ENCODE data around the gene SMAD3.
"Not testable (repeated sequence)": the region's sequence is repeated elsewhere in the genome, so short reads cannot be mapped to it uniquely, and the experiment has no call there.

The SMAD3 gene

GRCh38 chr15:67065531-67066005, at the start of gene SMAD3:
Gene SMAD3 (plus strand): TSS chr15:67065602. CDS start chr15:67066155, 553 bp downstream.
- peak within 1 kb of the TSS; percentile 89 for H3K4me3 Mint-ChIP-seq
- H3K9me3 Mint-ChIP-seq = no peaks in the 10 kb centered on the region
- ATAC-seq (replicated peaks; ENCODE audit: extremely low read depth, poor library complexity, severe bottlenecking) (peak; percentile 48), DNase-seq (ENCODE audit: low spot score in 2 of 2) (peak; percentile 50 to 55)
- H3K4me1 Mint-ChIP-seq = peaks cover 54% of the 10 kb centered on the region
- H3K27me3 Mint-ChIP-seq = no peaks in the 10 kb centered on the region
- H3K36me3 Mint-ChIP-seq (ENCODE audit: insufficient read depth) = peaks cover 7% of the 10 kb centered on the region
- H3K27ac Mint-ChIP-seq (ENCODE audit: low read depth) = peak within 1 kb of the TSS; percentile 91

GRCh38 chr15:67017311-67017710, 48.1 kb upstream of the SMAD3 start:
- no peaks in the 10 kb centered on the region for H3K27me3 Mint-ChIP-seq
- no peak overlapping the region for H3K27ac Mint-ChIP-seq (ENCODE audit: low read depth)
- H3K9me3 Mint-ChIP-seq = no peaks in the 10 kb centered on the region
- DNase-seq (ENCODE audit: low spot score in 2 of 2) (no peak), ATAC-seq (replicated peaks; ENCODE audit: extremely low read depth, poor library complexity, severe bottlenecking) (no peak)
- H3K4me1 Mint-ChIP-seq = peaks cover 4% of the 10 kb centered on the region
- peaks cover 4% of the 10 kb centered on the region for H3K36me3 Mint-ChIP-seq (ENCODE audit: insufficient read depth)
- H3K4me3 Mint-ChIP-seq = no peak overlapping the region

- peaks cover 4% of the 10 kb centered on the region for H3K36me3 Mint-ChIP-seq (ENCODE audit: insufficient read depth)
- no peaks in the 10 kb centered on the region for H3K9me3 Mint-ChIP-seq
- H3K4me1 Mint-ChIP-seq = peaks cover 4% of the 10 kb centered on the region
- H3K27me3 Mint-ChIP-seq = no peaks in the 10 kb centered on the region
- no peak for ATAC-seq (replicated peaks; ENCODE audit: extremely low read depth, poor library complexity, severe bottlenecking)
- peak overlapping the region; percentile 22 for H3K27ac Mint-ChIP-seq (ENCODE audit: low read depth)
- DNase-seq (ENCODE audit: low spot score in 2 of 2) = no peak
- no peak overlapping the region for H3K4me3 Mint-ChIP-seq
These were observed 47.4 kb upstream of the SMAD3 start for GRCh38 chr15:67018026-67018425.

GRCh38 chr15:67018441-67018840, 47.0 kb upstream of the SMAD3 start:
- no peaks in the 10 kb centered on the region for H3K9me3 Mint-ChIP-seq
- H3K36me3 Mint-ChIP-seq (ENCODE audit: insufficient read depth) = peaks cover 4% of the 10 kb centered on the region
- no peak for ATAC-seq (replicated peaks; ENCODE audit: extremely low read depth, poor library complexity, severe bottlenecking)

GRCh38 chr15:67019069-67019468, 46.3 kb upstream of the SMAD3 start:
- Mint-ChIP-seq H3K4me1 (peaks cover 4% of the 10 kb centered on the region), H3K27me3 (no peaks in the 10 kb centered on the region), H3K36me3 (ENCODE audit: insufficient read depth) (peaks cover 4% of the 10 kb centered on the region), H3K9me3 (no peaks in the 10 kb centered on the region), H3K27ac (ENCODE audit: low read depth) (no peak overlapping the region), H3K4me3 (no peak overlapping the region)
- ATAC-seq (replicated peaks; ENCODE audit: extremely low read depth, poor library complexity, severe bottlenecking) (no peak), DNase-seq (ENCODE audit: low spot score in 2 of 2) (no peak)

More at GRCh38 chr15:67018441-67018840, 47.0 kb upstream of the SMAD3 start:
- Mint-ChIP-seq H3K4me1 (peaks cover 4% of the 10 kb centered on the region), H3K27me3 (no peaks in the 10 kb centered on the region), H3K27ac (ENCODE audit: low read depth) (peak overlapping the region; percentile 22), H3K4me3 (no peak overlapping the region)
- no peak for DNase-seq (ENCODE audit: low spot score in 2 of 2)

- Mint-ChIP-seq H3K4me1 (peaks cover 4% of the 10 kb centered on the region), H3K27me3 (no peaks in the 10 kb centered on the region), H3K36me3 (ENCODE audit: insufficient read depth) (peaks cover 4% of the 10 kb centered on the region), H3K27ac (ENCODE audit: low read depth) (no peak overlapping the region), H3K4me3 (no peak overlapping the region), H3K9me3 (no peaks in the 10 kb centered on the region)
- DNase-seq (ENCODE audit: low spot score in 2 of 2) = no peak
- no peak for ATAC-seq (replicated peaks; ENCODE audit: extremely low read depth, poor library complexity, severe bottlenecking)
These were observed 45.4 kb upstream of the SMAD3 start for GRCh38 chr15:67019884-67020520.

GRCh38 chr15:67020668-67021067, 44.7 kb upstream of the SMAD3 start:
- H3K4me1 Mint-ChIP-seq; H3K4me3 Mint-ChIP-seq; DNase-seq (ENCODE audit: low spot score in 2 of 2); ATAC-seq (replicated peaks; ENCODE audit: extremely low read depth, poor library complexity, severe bottlenecking); H3K36me3 Mint-ChIP-seq (ENCODE audit: insufficient read depth); H3K27me3 Mint-ChIP-seq; H3K9me3 Mint-ChIP-seq; H3K27ac Mint-ChIP-seq (ENCODE audit: low read depth): not testable (repeated sequence)

GRCh38 chr15:67021455-67021854, 43.9 kb upstream of the SMAD3 start:
- Mint-ChIP-seq H3K9me3 (no peaks in the 10 kb centered on the region), H3K4me3 (no peak overlapping the region), H3K27me3 (no peaks in the 10 kb centered on the region), H3K36me3 (ENCODE audit: insufficient read depth) (peaks cover 4% of the 10 kb centered on the region), H3K27ac (ENCODE audit: low read depth) (no peak overlapping the region), H3K4me1 (peaks cover 4% of the 10 kb centered on the region)
- DNase-seq (ENCODE audit: low spot score in 2 of 2) (no peak), ATAC-seq (replicated peaks; ENCODE audit: extremely low read depth, poor library complexity, severe bottlenecking) (no peak)

GRCh38 chr15:67022587-67023105, 42.8 kb upstream of the SMAD3 start:
- Mint-ChIP-seq H3K27ac (ENCODE audit: low read depth) (no peak overlapping the region), H3K4me1 (no peaks in the 10 kb centered on the region), H3K36me3 (ENCODE audit: insufficient read depth) (peaks cover 4% of the 10 kb centered on the region), H3K9me3 (no peaks in the 10 kb centered on the region), H3K27me3 (no peaks in the 10 kb centered on the region), H3K4me3 (no peak overlapping the region)
- DNase-seq (ENCODE audit: low spot score in 2 of 2) = no peak
- ATAC-seq (replicated peaks; ENCODE audit: extremely low read depth, poor library complexity, severe bottlenecking) = no peak

- no peaks in the 10 kb centered on the region for H3K4me1 Mint-ChIP-seq
- DNase-seq (ENCODE audit: low spot score in 2 of 2) (no peak), ATAC-seq (replicated peaks; ENCODE audit: extremely low read depth, poor library complexity, severe bottlenecking) (no peak)
- no peak overlapping the region for H3K27ac Mint-ChIP-seq (ENCODE audit: low read depth)
- H3K4me3 Mint-ChIP-seq = no peak overlapping the region
- no peaks in the 10 kb centered on the region for H3K27me3 Mint-ChIP-seq
- H3K36me3 Mint-ChIP-seq (ENCODE audit: insufficient read depth) = peaks cover 4% of the 10 kb centered on the region
- no peaks in the 10 kb centered on the region for H3K9me3 Mint-ChIP-seq
These were observed 41.7 kb upstream of the SMAD3 start for GRCh38 chr15:67023517-67024313.

- ATAC-seq (replicated peaks; ENCODE audit: extremely low read depth, poor library complexity, severe bottlenecking) (no peak), DNase-seq (ENCODE audit: low spot score in 2 of 2) (no peak)
- H3K9me3 Mint-ChIP-seq = no peaks in the 10 kb centered on the region
- H3K27me3 Mint-ChIP-seq = no peaks in the 10 kb centered on the region
- H3K4me1 Mint-ChIP-seq = no peaks in the 10 kb centered on the region
- H3K4me3 Mint-ChIP-seq = no peak overlapping the region
- H3K27ac Mint-ChIP-seq (ENCODE audit: low read depth) = no peak overlapping the region
- peaks cover 4% of the 10 kb centered on the region for H3K36me3 Mint-ChIP-seq (ENCODE audit: insufficient read depth)
These were observed 40.9 kb upstream of the SMAD3 start for GRCh38 chr15:67024314-67024997.

GRCh38 chr15:67024998-67025368, 40.4 kb upstream of the SMAD3 start:
- ATAC-seq (replicated peaks; ENCODE audit: extremely low read depth, poor library complexity, severe bottlenecking) (no peak), DNase-seq (ENCODE audit: low spot score in 2 of 2) (no peak)
- peaks cover 4% of the 10 kb centered on the region for H3K36me3 Mint-ChIP-seq (ENCODE audit: insufficient read depth)
- no peaks in the 10 kb centered on the region for H3K27me3 Mint-ChIP-seq
- H3K4me3 Mint-ChIP-seq = no peak overlapping the region
- no peaks in the 10 kb centered on the region for H3K9me3 Mint-ChIP-seq
- no peak overlapping the region for H3K27ac Mint-ChIP-seq (ENCODE audit: low read depth)
- H3K4me1 Mint-ChIP-seq = no peaks in the 10 kb centered on the region

Data from central memory CD8-positive, alpha-beta T cell (primary cell).